Testis (tissue), 2 donors: ENCODE results near the gene KIAA0753.

Experiments used
- CTCF ChIP-seq, 3 experiments: fragments of 450-650 bp in 2 of 3; fragments of 200-600 bp in 1 of 3; sonication (generic) in 1 of 3; IDR thresholded peaks; one replicate each; pipeline ENCODE4 v1.5.1; 2016 to 2019; ENCODE audit warnings: antibody characterized with exemption in 3 of 3, mild to moderate bottlenecking in 2 of 3, moderate library complexity in 1 of 3
- POLR2A ChIP-seq: fragments of 450-650 bp; IDR thresholded peaks from one replicate; pipeline ENCODE4 v1.6.1; 2017; ENCODE audit warnings: antibody characterized with exemption, mild to moderate bottlenecking, moderate library complexity

GRCh38 chr17:6661464-6661848, 20.9 kb upstream of the KIAA0753 start:
- no peak for TF ChIP-seq CTCF (IDR thresholded peaks at IDR 0.05)
- TF ChIP-seq POLR2A = no peak
